Measurements from ENCODE around the gene KLC1. TPM values are rescaled to one million over a fixed set of nuclear protein-coding genes. Genes with fewer than 3 reads are reported as not detected.
"Not testable (repeated sequence)": the region's sequence is repeated elsewhere in the genome, so short reads cannot be mapped to it uniquely, and the experiment has no call there.

The KLC1 gene
- total RNA-seq, 1 experiment from 2014 or later, result 174 TPM

- no peak for DNase-seq (ENCODE audit: low spot score)
Observed at GRCh38 chr14:103690332-103690731, 61.3 kb downstream of the KLC1 start.

GRCh38 chr14:103691655-103692054 lies 62.6 kb downstream of the KLC1 start:
- not testable (repeated sequence) for DNase-seq (ENCODE audit: low spot score)

- DNase-seq (ENCODE audit: low spot score), result no peak
Observed at GRCh38 chr14:103692159-103692558, 63.1 kb downstream of the KLC1 start.

- DNase-seq (ENCODE audit: low spot score), result no peak
Observed at GRCh38 chr14:103692871-103693270, 63.9 kb downstream of the KLC1 start.

- no peak for DNase-seq (ENCODE audit: low spot score)
Observed at GRCh38 chr14:103693515-103693914, 64.5 kb downstream of the KLC1 start.

GRCh38 chr14:103694572-103695026 lies 65.6 kb downstream of the KLC1 start:
- no peak for DNase-seq (ENCODE audit: low spot score)

- DNase-seq (ENCODE audit: low spot score), result no peak
Observed at GRCh38 chr14:103695296-103696069, 66.5 kb downstream of the KLC1 start.

- DNase-seq (ENCODE audit: low spot score), result no peak
Observed at GRCh38 chr14:103696070-103696402, 67.0 kb downstream of the KLC1 start.

- DNase-seq (ENCODE audit: low spot score), result no peak
Observed at GRCh38 chr14:103696466-103697071, 67.6 kb downstream of the KLC1 start.

GRCh38 chr14:103697206-103697602 lies 68.2 kb downstream of the KLC1 start:
- DNase-seq (ENCODE audit: low spot score), result no peak

- no peak for DNase-seq (ENCODE audit: low spot score)
Observed at GRCh38 chr14:103697603-103698379, 68.8 kb downstream of the KLC1 start.

GRCh38 chr14:103698380-103699260 lies 69.6 kb downstream of the KLC1 start:
- DNase-seq (ENCODE audit: low spot score), result no peak

GRCh38 chr14:103699261-103699661 lies 70.2 kb downstream of the KLC1 start:
- DNase-seq (ENCODE audit: low spot score), result no peak

GRCh38 chr14:103699901-103700752 lies 71.1 kb downstream of the KLC1 start:
- no peak for DNase-seq (ENCODE audit: low spot score)

- DNase-seq (ENCODE audit: low spot score), result no peak
Observed at GRCh38 chr14:103700753-103701490, 71.9 kb downstream of the KLC1 start.

- no peak for DNase-seq (ENCODE audit: low spot score)
Observed at GRCh38 chr14:103702095-103702494, 73.1 kb downstream of the KLC1 start.

- no peak for DNase-seq (ENCODE audit: low spot score)
Observed at GRCh38 chr14:103702497-103703432, 73.8 kb downstream of the KLC1 start.

GRCh38 chr14:103703433-103704385 lies 74.7 kb downstream of the KLC1 start:
- DNase-seq (ENCODE audit: low spot score), result no peak

Data from A172 (cell line).